BLaER1 (cell line): ENCODE measurements around the gene PDZD7.
A peak's percentile ranks its signal among the peaks of the same experiment; 100 is the strongest.

Experiments
- H3K27ac ChIP-seq: shearing (Covaris generic); formaldehyde crosslinking; 2 replicates; pipeline ENCODE4 v1.8.1; 2022
- H3K27me3 ChIP-seq: shearing (Covaris generic); formaldehyde crosslinking; 2 replicates; pipeline ENCODE4 v1.8.1; 2022
- H3K36me3 ChIP-seq: shearing (Covaris generic); formaldehyde crosslinking; 2 replicates; pipeline ENCODE4 v1.8.1; 2022
- H3K4me1 ChIP-seq: shearing (Covaris generic); formaldehyde crosslinking; 2 replicates; pipeline ENCODE4 v1.8.1; 2022
- H3K4me2 ChIP-seq: shearing (Covaris generic); formaldehyde crosslinking; 2 replicates; pipeline ENCODE4 v1.8.1; 2022
- H3K4me3 ChIP-seq: shearing (Covaris generic); formaldehyde crosslinking; 2 replicates; pipeline ENCODE4 v1.8.1; 2022
- H3K9ac ChIP-seq: shearing (Covaris generic); formaldehyde crosslinking; 2 replicates; pipeline ENCODE4 v1.8.1; 2022
- H3K9me3 ChIP-seq: shearing (Covaris generic); formaldehyde crosslinking; 2 replicates; pipeline ENCODE4 v1.8.1; 2022
- H4K20me1 ChIP-seq: shearing (Covaris generic); formaldehyde crosslinking; 2 replicates; pipeline ENCODE4 v1.8.1; 2022
- Cebpa-rat ChIP-seq: shearing (Covaris generic); IDR thresholded peaks from 2 replicates; pipeline ENCODE4 v1.8.1; 2022

The PDZD7 gene

GRCh38 chr10:101031128-101031795 lies at the start of gene PDZD7, which contains the start of gene SFXN3:
Gene PDZD7 (minus strand): TSS chr10:101031129. CDS start chr10:101030219, 910 bp downstream.
Gene SFXN3 (plus strand): TSS chr10:101031234. CDS start chr10:101034695, 3,461 bp downstream.
- H4K20me1 ChIP-seq, result peaks cover 20% of the 10 kb centered on the region
- H3K4me3 ChIP-seq, result peak within 1 kb of the TSS; percentile 76
- H3K27me3 ChIP-seq, result no peaks in the 10 kb centered on the region
- no peaks in the 10 kb centered on the region for H3K9me3 ChIP-seq
- H3K4me1 ChIP-seq, result peaks cover 58% of the 10 kb centered on the region
- peak within 1 kb of the TSS; percentile 93 for H3K4me2 ChIP-seq
- TF ChIP-seq Cebpa-rat, result no peak
- H3K9ac ChIP-seq, result peak within 1 kb of the TSS; percentile 74
- H3K36me3 ChIP-seq, result peaks cover 18% of the 10 kb centered on the region
- H3K27ac ChIP-seq, result peak within 1 kb of the TSS; percentile 77

- Histone ChIP-seq H4K20me1 (peaks cover 6% of the 10 kb centered on the region; the same call in 1 of the 2 replicates), H3K9me3 (no peaks in the 10 kb centered on the region), H3K27ac (no peak overlapping the region), H3K4me3 (no peak overlapping the region), H3K9ac (no peak overlapping the region), H3K4me1 (no peaks in the 10 kb centered on the region), H3K36me3 (no peaks in the 10 kb centered on the region), H3K27me3 (peaks cover 45% of the 10 kb centered on the region), H3K4me2 (no peak overlapping the region)
- TF ChIP-seq Cebpa-rat, result no peak
Observed at GRCh38 chr10:101079874-101080273, 48.9 kb upstream of the PDZD7 start.

- H3K36me3 ChIP-seq, result no peaks in the 10 kb centered on the region
- H3K27me3 ChIP-seq, result peaks cover 21% of the 10 kb centered on the region
- H3K9me3 ChIP-seq, result no peaks in the 10 kb centered on the region
- H3K4me3 ChIP-seq, result no peak overlapping the region
- H3K4me1 ChIP-seq, result peaks cover 18% of the 10 kb centered on the region
- no peak overlapping the region for H3K27ac ChIP-seq
- H3K4me2 ChIP-seq, result no peak overlapping the region
- H4K20me1 ChIP-seq, result no peaks in the 10 kb centered on the region; the same call in 1 of the 2 replicates
- no peak for TF ChIP-seq Cebpa-rat
- H3K9ac ChIP-seq, result no peak overlapping the region
Observed at GRCh38 chr10:101076630-101077029, 45.7 kb upstream of the PDZD7 start.

GRCh38 chr10:101075775-101076174 lies 44.8 kb upstream of the PDZD7 start:
- H4K20me1 ChIP-seq, result no peaks in the 10 kb centered on the region; the same call in 1 of the 2 replicates
- no peaks in the 10 kb centered on the region for H3K9me3 ChIP-seq
- H3K36me3 ChIP-seq, result no peaks in the 10 kb centered on the region
- H3K27me3 ChIP-seq, result peaks cover 21% of the 10 kb centered on the region
- H3K4me3 ChIP-seq, result no peak overlapping the region
- no peak overlapping the region for H3K27ac ChIP-seq
- H3K4me1 ChIP-seq, result peaks cover 26% of the 10 kb centered on the region
- H3K4me2 ChIP-seq, result no peak overlapping the region
- H3K9ac ChIP-seq, result no peak overlapping the region
- no peak for TF ChIP-seq Cebpa-rat

GRCh38 chr10:101073631-101074030 lies 42.7 kb upstream of the PDZD7 start:
- Histone ChIP-seq H4K20me1 (no peaks in the 10 kb centered on the region; the same call in 1 of the 2 replicates), H3K4me1 (peaks cover 45% of the 10 kb centered on the region), H3K27me3 (peaks cover 17% of the 10 kb centered on the region), H3K9me3 (no peaks in the 10 kb centered on the region), H3K9ac (no peak overlapping the region), H3K4me3 (no peak overlapping the region), H3K4me2 (no peak overlapping the region), H3K27ac (no peak overlapping the region), H3K36me3 (no peaks in the 10 kb centered on the region)
- TF ChIP-seq Cebpa-rat, result no peak

DNA sequence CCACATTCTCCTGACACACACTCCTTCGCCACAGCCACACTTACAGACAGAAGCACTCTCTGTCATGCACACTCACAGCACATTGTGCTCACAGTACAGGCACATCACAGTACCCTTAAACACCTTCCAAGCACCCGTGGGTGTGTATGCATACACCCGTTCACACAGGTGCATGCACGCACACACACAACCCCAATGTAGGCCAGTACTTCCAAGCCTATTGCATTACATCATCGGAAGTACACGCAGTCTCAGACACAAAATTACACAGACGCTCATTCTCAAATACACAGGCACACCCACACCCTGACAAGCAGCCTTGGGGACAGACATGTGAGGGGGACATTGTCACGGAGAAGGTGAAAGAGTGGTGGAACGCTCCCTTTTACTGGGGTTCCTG lies 42.0 kb upstream of the PDZD7 start:
- peaks cover 17% of the 10 kb centered on the region for H3K27me3 ChIP-seq
- no peak for TF ChIP-seq Cebpa-rat
- H3K9ac ChIP-seq, result 0 out of 2 replicates have a peak overlapping the region, but pooled peaks have one; percentile 31
- H4K20me1 ChIP-seq, result no peaks in the 10 kb centered on the region
- no peaks in the 10 kb centered on the region for H3K9me3 ChIP-seq
- H3K4me2 ChIP-seq, result peak overlapping the region; percentile 81
- H3K4me1 ChIP-seq, result peaks cover 45% of the 10 kb centered on the region
- no peak overlapping the region for H3K4me3 ChIP-seq
- no peaks in the 10 kb centered on the region for H3K36me3 ChIP-seq
- no peak overlapping the region for H3K27ac ChIP-seq

- Histone ChIP-seq H3K4me1 (peaks cover 45% of the 10 kb centered on the region), H3K4me3 (no peak overlapping the region), H3K9me3 (no peaks in the 10 kb centered on the region), H3K36me3 (no peaks in the 10 kb centered on the region), H3K9ac (0 out of 2 replicates have a peak overlapping the region, but pooled peaks have one; percentile 31), H3K27ac (peak overlapping the region; percentile 69), H4K20me1 (no peaks in the 10 kb centered on the region), H3K27me3 (peaks cover 17% of the 10 kb centered on the region), H3K4me2 (peak overlapping the region; percentile 81)
- TF ChIP-seq Cebpa-rat, result no peak
Observed at GRCh38 chr10:101071885-101072433, 41.0 kb upstream of the PDZD7 start.

- Histone ChIP-seq H3K9ac (no peak overlapping the region), H3K36me3 (no peaks in the 10 kb centered on the region), H4K20me1 (no peaks in the 10 kb centered on the region), H3K4me1 (peaks cover 45% of the 10 kb centered on the region), H3K27me3 (peaks cover 12% of the 10 kb centered on the region), H3K4me3 (no peak overlapping the region), H3K27ac (peak overlapping the region; percentile 69), H3K9me3 (no peaks in the 10 kb centered on the region), H3K4me2 (peak overlapping the region; percentile 81)
- TF ChIP-seq Cebpa-rat, result no peak
Observed at GRCh38 chr10:101071267-101071884, 40.4 kb upstream of the PDZD7 start.

- H3K4me1 ChIP-seq, result peaks cover 58% of the 10 kb centered on the region
- no peak for TF ChIP-seq Cebpa-rat
- no peak overlapping the region; the same call in 1 of the 2 replicates for H3K9ac ChIP-seq
- H3K27ac ChIP-seq, result peak overlapping the region; percentile 55; the same call in 1 of the 2 replicates
- H3K4me3 ChIP-seq, result no peak overlapping the region
- H3K4me2 ChIP-seq, result peak overlapping the region; percentile 81
- H4K20me1 ChIP-seq, result no peaks in the 10 kb centered on the region
- no peaks in the 10 kb centered on the region for H3K36me3 ChIP-seq
- H3K9me3 ChIP-seq, result no peaks in the 10 kb centered on the region
- no peaks in the 10 kb centered on the region for H3K27me3 ChIP-seq
Observed at GRCh38 chr10:101070098-101070497, 39.2 kb upstream of the PDZD7 start.

GRCh38 chr10:101069441-101069840 lies 38.5 kb upstream of the PDZD7 start:
- peak overlapping the region; percentile 7; the same call in 1 of the 2 replicates for H3K4me2 ChIP-seq
- no peaks in the 10 kb centered on the region for H3K27me3 ChIP-seq

More at GRCh38 chr10:101069441-101069840, 38.5 kb upstream of the PDZD7 start:
- no peak for TF ChIP-seq Cebpa-rat
- Histone ChIP-seq H3K9me3 (no peaks in the 10 kb centered on the region), H3K27ac (no peak overlapping the region), H3K4me3 (no peak overlapping the region), H3K4me1 (peaks cover 64% of the 10 kb centered on the region), H3K36me3 (no peaks in the 10 kb centered on the region), H3K9ac (0 out of 2 replicates have a peak overlapping the region, but pooled peaks have one; percentile 15), H4K20me1 (no peaks in the 10 kb centered on the region)
